Measurements from ENCODE around the gene FAM200B. TPM values are rescaled to one million over a fixed set of nuclear protein-coding genes. Genes with fewer than 3 reads are reported as not detected.

The FAM200B gene
- total RNA-seq, 1 donor from 2014 or later, result 12.1 TPM

- Histone ChIP-seq H3K4me3 (ENCODE audit: low read depth, low read length) (peak overlapping the region; percentile 69), H3K36me3 (ENCODE audit: control insufficient read depth, insufficient read depth, low read length) (no peaks in the 10 kb centered on the region), H3K27me3 (ENCODE audit: control insufficient read depth, insufficient read depth, low read length) (no peaks in the 10 kb centered on the region)
- FAIRE-seq (no peak), DNase-seq (ENCODE audit: low read depth) (no peak)
- TF ChIP-seq CTCF (IDR thresholded peaks at IDR 0.05; ENCODE audit: insufficient read depth, low read length, severe bottlenecking), result no peak
Observed at GRCh38 chr4:15654593-15655222, 26.9 kb upstream of the FAM200B start.

- Histone ChIP-seq H3K4me3 (ENCODE audit: low read depth, low read length) (peak within 1 kb of the TSS; percentile 69), H3K36me3 (ENCODE audit: control insufficient read depth, insufficient read depth, low read length) (no peaks in the 10 kb centered on the region), H3K27me3 (ENCODE audit: control insufficient read depth, insufficient read depth, low read length) (no peaks in the 10 kb centered on the region)
- FAIRE-seq, result no peak
- peak; percentile 60 for DNase-seq (ENCODE audit: low read depth)
- no peak for TF ChIP-seq CTCF (IDR thresholded peaks at IDR 0.05; ENCODE audit: insufficient read depth, low read length, severe bottlenecking)
Observed at GRCh38 chr4:15655223-15656037, 26.2 kb upstream of the FAM200B start, which contains the start of gene FBXL5. TSS of gene FBXL5 (minus strand) at chr4:15655357. CDS start at chr4:15655287, 70 bp downstream.

GRCh38 chr4:15656038-15656470 lies 25.6 kb upstream of the FAM200B start:
- H3K36me3 ChIP-seq (ENCODE audit: control insufficient read depth, insufficient read depth, low read length), result no peaks in the 10 kb centered on the region
- FAIRE-seq, result no peak
- H3K27me3 ChIP-seq (ENCODE audit: control insufficient read depth, insufficient read depth, low read length), result no peaks in the 10 kb centered on the region
- no peak for TF ChIP-seq CTCF (IDR thresholded peaks at IDR 0.05; ENCODE audit: insufficient read depth, low read length, severe bottlenecking)
- peak overlapping the region; percentile 47 for H3K4me3 ChIP-seq (ENCODE audit: low read depth, low read length)
- DNase-seq (ENCODE audit: low read depth), result no peak

GRCh38 chr4:15657366-15657765 lies 24.3 kb upstream of the FAM200B start:
- no peak for DNase-seq (ENCODE audit: low read depth)
- no peak for TF ChIP-seq CTCF (IDR thresholded peaks at IDR 0.05; ENCODE audit: insufficient read depth, low read length, severe bottlenecking)
- no peak for FAIRE-seq
- Histone ChIP-seq H3K36me3 (ENCODE audit: control insufficient read depth, insufficient read depth, low read length) (no peaks in the 10 kb centered on the region), H3K27me3 (ENCODE audit: control insufficient read depth, insufficient read depth, low read length) (no peaks in the 10 kb centered on the region), H3K4me3 (ENCODE audit: low read depth, low read length) (no peak overlapping the region)

- Histone ChIP-seq H3K27me3 (ENCODE audit: control insufficient read depth, insufficient read depth, low read length) (no peaks in the 10 kb centered on the region), H3K4me3 (ENCODE audit: low read depth, low read length) (no peak overlapping the region), H3K36me3 (ENCODE audit: control insufficient read depth, insufficient read depth, low read length) (no peaks in the 10 kb centered on the region)
- no peak for DNase-seq (ENCODE audit: low read depth)
- no peak for FAIRE-seq
- TF ChIP-seq CTCF (IDR thresholded peaks at IDR 0.05; ENCODE audit: insufficient read depth, low read length, severe bottlenecking), result no peak
Observed at GRCh38 chr4:15658136-15658770, 23.4 kb upstream of the FAM200B start.
